Endothelial cell of umbilical vein (primary cell): ENCODE results near the gene CCNG2. TPM values are rescaled to one million over a fixed set of nuclear protein-coding genes. Genes with fewer than 3 reads are reported as not detected.

ENCODE experiments used
- BruUV-seq: library from RNA; stranded (reverse); fragments of 400-500 nt; replicated peaks from 2 replicates; lab custom pipeline; 2021; lab: Mats Ljungman, UMichigan
- CTCF ChIA-PET: fragments of 300-600, 350-600 bp; sonication (Branson Sonifier 250); formaldehyde crosslinking; loops from one replicate; lab custom pipeline; 2021; ENCODE audit warnings: antibody characterized with exemption, inconsistent platforms; lab: Charles Lee
- POLR2A ChIA-PET: fragments of 300-600, 350-600 bp; sonication (Branson Sonifier 250); formaldehyde crosslinking; loops from one replicate; lab custom pipeline; 2021; ENCODE audit warnings: antibody characterized with exemption, inconsistent platforms; lab: Charles Lee
- DNase-seq: peaks from one replicate; pipeline ENCODE4 v3.0.0-alpha.2; 2011; ENCODE audit warnings: low read depth, low spot score
- FAIRE-seq: peaks from 2 replicates; lab custom pipeline; 2011; peaks lifted over from hg19 to GRCh38; lab: Jason Lieb, UNC
- H2AFZ ChIP-seq: 2 replicates; pipeline ENCODE4 v1.6.0; 2012; ENCODE audit warnings: low read depth, low read length, control low read depth, inconsistent platforms
- H3K27ac ChIP-seq: 2 replicates; pipeline ENCODE4 v1.5.1; 2011; ENCODE audit warnings: low read depth, mild to moderate bottlenecking, control low read depth, low read length, moderate library complexity; ENCODE audit not compliant: insufficient read depth
- H3K27me3 ChIP-seq, 2 experiments: 2 replicates each; pipeline versions ENCODE4 v1.6.0 to v1.6.1; 2011; ENCODE audit warnings: low read length in 2 of 2, mixed read lengths in 1 of 2; ENCODE audit not compliant: control insufficient read depth in 2 of 2, insufficient read depth in 2 of 2
- H3K36me3 ChIP-seq, 2 experiments: 2 replicates in 1 of 2; 3 replicates in 1 of 2; pipeline ENCODE4 v1.5.1; 2011; ENCODE audit warnings: low read length in 2 of 2, mild to moderate bottlenecking in 1 of 2, moderate library complexity in 1 of 2; ENCODE audit not compliant: control insufficient read depth in 2 of 2, insufficient read depth in 2 of 2; ENCODE audit errors: extremely low read depth in 1 of 2
- H3K4me1 ChIP-seq: 3 replicates; pipeline ENCODE4 v1.5.1; 2011; ENCODE audit warnings: mild to moderate bottlenecking, low read length; ENCODE audit not compliant: control insufficient read depth, insufficient read depth; ENCODE audit errors: extremely low read depth
- H3K4me2 ChIP-seq: 2 replicates; pipeline ENCODE4 v1.6.1; 2011; ENCODE audit warnings: low read length, control low read depth, mixed read lengths; ENCODE audit not compliant: insufficient read depth
- H3K4me3 ChIP-seq, 3 experiments: fragments of 200-600 bp in 1 of 3; sonication (generic), shearing (Covaris generic) in 1 of 3; replicated peaks in 1 of 3; 2 replicates each; pipeline ENCODE4 v1.5.1; 2011 to 2016; ENCODE audit warnings: control low read depth in 3 of 3, low read length in 3 of 3, mild to moderate bottlenecking in 2 of 3, inconsistent platforms in 1 of 3, low read depth in 1 of 3, moderate library complexity in 1 of 3; ENCODE audit not compliant: insufficient read depth in 1 of 3
- H3K79me2 ChIP-seq: 2 replicates; pipeline ENCODE4 v1.6.0; 2012; ENCODE audit warnings: low read length, inconsistent platforms; ENCODE audit not compliant: control insufficient read depth, insufficient read depth
- H3K9ac ChIP-seq: replicated peaks from 2 replicates; pipeline ENCODE3; 2011; ENCODE audit warnings: low read length, control low read depth; ENCODE audit not compliant: insufficient read depth; ENCODE audit errors: extremely low read depth
- H3K9me1 ChIP-seq: replicated peaks from 3 replicates; pipeline ENCODE4 v1.6.0; 2011; ENCODE audit warnings: mild to moderate bottlenecking, low read length; ENCODE audit not compliant: control insufficient read depth, insufficient read depth; ENCODE audit errors: extremely low read depth
- H3K9me3 ChIP-seq: replicated peaks from 2 replicates; pipeline ENCODE4 v1.5.1; 2012; ENCODE audit warnings: low read length, inconsistent platforms; ENCODE audit not compliant: control insufficient read depth, insufficient read depth
- H4K20me1 ChIP-seq: replicated peaks from 2 replicates; pipeline ENCODE3; 2011; ENCODE audit warnings: mild to moderate bottlenecking, low read length; ENCODE audit not compliant: control insufficient read depth, insufficient read depth; ENCODE audit errors: extremely low read depth
- EZH2 ChIP-seq: IDR thresholded peaks from 2 replicates; pipeline ENCODE4 v1.6.1; 2012; ENCODE audit warnings: borderline replicate concordance, low read depth, mild to moderate bottlenecking, moderate library complexity, low read length, inconsistent platforms; ENCODE audit not compliant: severe bottlenecking
- FOS ChIP-seq: IDR thresholded peaks from 2 replicates; pipeline ENCODE4 v1.6.1; 2011; ENCODE audit warnings: mild to moderate bottlenecking, low read length, moderate library complexity, borderline replicate concordance; ENCODE audit not compliant: insufficient read depth
- GATA2 ChIP-seq: IDR thresholded peaks from 2 replicates; pipeline ENCODE4 v1.7.0; 2011; ENCODE audit warnings: low read depth, mild to moderate bottlenecking, moderate library complexity, mixed read lengths, low read length; ENCODE audit not compliant: insufficient read length, insufficient read depth
- JUN ChIP-seq: IDR thresholded peaks from 2 replicates; pipeline ENCODE4 v1.6.1; 2011; ENCODE audit warnings: borderline replicate concordance, low read depth; ENCODE audit not compliant: insufficient read length, insufficient read depth
- MYC ChIP-seq: IDR thresholded peaks from one replicate; pipeline ENCODE4 v1.6.1; 2011; ENCODE audit warnings: mild to moderate bottlenecking, low read depth, low read length
- POLR2A ChIP-seq: IDR thresholded peaks from 2 replicates; pipeline ENCODE4 v1.6.1; 2012; ENCODE audit warnings: low read depth, mild to moderate bottlenecking, control low read depth, low read length
- POLR2AphosphoS5 ChIP-seq: IDR thresholded peaks from 2 replicates; pipeline ENCODE4 v1.6.1; 2012; ENCODE audit warnings: low read depth, mild to moderate bottlenecking, control low read depth, low read length, moderate library complexity; ENCODE audit not compliant: insufficient read depth
- dilution Hi-C: fragments of 300-500 bp; cut with MboI; formaldehyde crosslinking; loops from one replicate; pipeline ENCODE4 v1.15.0; 2019; ENCODE audit warnings: low sequenced_read_pairs; ENCODE audit not compliant: extremely low pct_ligation_motif_present
- intact Hi-C: fragments of 100-400 bp; cut with micrococcal nuclease; formaldehyde crosslinking; loops from one replicate; pipeline ENCODE4 v1.10.0; 2022
- polyA plus RNA-seq, 4 experiments: library from polyadenylated mRNA; depleted of rRNA in 3 of 4; stranded (reverse) in 3 of 4; unstranded in 1 of 4; fragments of >200 nt; gene quantifications; 2 replicates each; pipeline versions ENCODE4 v1.2.1 to v1.2.3, GENCODE V29; 2011 to 2012; ENCODE audit warnings: missing spikeins in 1 of 4
- total RNA-seq: library from RNA; stranded (reverse); gene quantifications from 2 replicates; pipeline ENCODE4 v1.2.3, GENCODE V29; 2021
- TF ChIP-seq, protein P1 (sequence below), 2 donors: IDR thresholded peaks; 1 replicate in 1 of 2; 2 replicates in 1 of 2; pipeline ENCODE4 v1.5.1; 2011; ENCODE audit warnings: low read length in 2 of 2, mild to moderate bottlenecking in 2 of 2, moderate library complexity in 2 of 2, control low read depth in 1 of 2, inconsistent platforms in 1 of 2, low read depth in 1 of 2; ENCODE audit not compliant: insufficient read depth in 1 of 2; ENCODE audit errors: extremely low read depth in 1 of 2
- TF ChIP-seq, protein P2 (sequence below): IDR thresholded peaks from 2 replicates; pipeline ENCODE4 v1.6.1; 2011; ENCODE audit not compliant: insufficient read depth, insufficient read length

The CCNG2 gene
- total and polyA plus RNA-seq, 2 donors (not counting 3 experiments of a cell fraction or from before 2014, with no cell fraction given): 7.9 to 28.3 TPM

GRCh38 chr4:77122656-77123055, 34.4 kb upstream of the CCNG2 start:
- Histone ChIP-seq H3K4me3 (no peak overlapping the region), H3K79me2 (no peaks in the 10 kb centered on the region), H3K9ac (no peak overlapping the region), H3K36me3 (no peaks in the 10 kb centered on the region), H3K4me2 (no peak overlapping the region), H3K27me3 (peaks cover 30 to 36% of the 10 kb centered on the region in 2 experiments), H3K4me1 (no peaks in the 10 kb centered on the region), H3K9me3 (no peaks in the 10 kb centered on the region), H2AFZ (no peak overlapping the region), H3K9me1 (no peaks in the 10 kb centered on the region), H4K20me1 (no peaks in the 10 kb centered on the region), H3K27ac (no peak overlapping the region)
- intact Hi-C loops (loop anchor here (5.0 kb wide), 1 partner anchor 80 kb away; no protein-coding TSS in a partner anchor), dilution Hi-C loops (no loop called here)
- ChIA-PET POLR2A (no interaction called here), CTCF (interaction anchor here (1.1 kb wide), 1 partner anchor 9 kb away, joined by 3 read pairs; no protein-coding TSS in a partner anchor)
- DNase-seq (no peak), FAIRE-seq (no peak)
- TF ChIP-seq, protein P1, sequence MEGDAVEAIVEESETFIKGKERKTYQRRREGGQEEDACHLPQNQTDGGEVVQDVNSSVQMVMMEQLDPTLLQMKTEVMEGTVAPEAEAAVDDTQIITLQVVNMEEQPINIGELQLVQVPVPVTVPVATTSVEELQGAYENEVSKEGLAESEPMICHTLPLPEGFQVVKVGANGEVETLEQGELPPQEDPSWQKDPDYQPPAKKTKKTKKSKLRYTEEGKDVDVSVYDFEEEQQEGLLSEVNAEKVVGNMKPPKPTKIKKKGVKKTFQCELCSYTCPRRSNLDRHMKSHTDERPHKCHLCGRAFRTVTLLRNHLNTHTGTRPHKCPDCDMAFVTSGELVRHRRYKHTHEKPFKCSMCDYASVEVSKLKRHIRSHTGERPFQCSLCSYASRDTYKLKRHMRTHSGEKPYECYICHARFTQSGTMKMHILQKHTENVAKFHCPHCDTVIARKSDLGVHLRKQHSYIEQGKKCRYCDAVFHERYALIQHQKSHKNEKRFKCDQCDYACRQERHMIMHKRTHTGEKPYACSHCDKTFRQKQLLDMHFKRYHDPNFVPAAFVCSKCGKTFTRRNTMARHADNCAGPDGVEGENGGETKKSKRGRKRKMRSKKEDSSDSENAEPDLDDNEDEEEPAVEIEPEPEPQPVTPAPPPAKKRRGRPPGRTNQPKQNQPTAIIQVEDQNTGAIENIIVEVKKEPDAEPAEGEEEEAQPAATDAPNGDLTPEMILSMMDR (IDR thresholded peaks at IDR 0.05; ENCODE audit: extremely low read depth in 1 of 2, insufficient read depth in 1 of 2, low read depth in 1 of 2, low read length in 2 of 2): no peak
- TF ChIP-seq, protein P2, sequence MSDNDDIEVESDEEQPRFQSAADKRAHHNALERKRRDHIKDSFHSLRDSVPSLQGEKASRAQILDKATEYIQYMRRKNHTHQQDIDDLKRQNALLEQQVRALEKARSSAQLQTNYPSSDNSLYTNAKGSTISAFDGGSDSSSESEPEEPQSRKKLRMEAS: no peak
- TF ChIP-seq FOS (no peak), JUN (no peak), MYC (no peak), GATA2 (no peak), POLR2A (no peak), EZH2 (no peak), POLR2AphosphoS5 (no peak)
- no TSS peak for BruUV-seq
